Measurements from ENCODE around the gene APOBEC3H. TPM values are rescaled to one million over a fixed set of nuclear protein-coding genes. Genes with fewer than 3 reads are reported as not detected.
"Not testable (repeated sequence)": the region's sequence is repeated elsewhere in the genome, so short reads cannot be mapped to it uniquely, and the experiment has no call there.

APOBEC3H gene
- total RNA-seq, 4 donors from 2014 or later = 0.39 TPM; not detected in 3

DNA sequence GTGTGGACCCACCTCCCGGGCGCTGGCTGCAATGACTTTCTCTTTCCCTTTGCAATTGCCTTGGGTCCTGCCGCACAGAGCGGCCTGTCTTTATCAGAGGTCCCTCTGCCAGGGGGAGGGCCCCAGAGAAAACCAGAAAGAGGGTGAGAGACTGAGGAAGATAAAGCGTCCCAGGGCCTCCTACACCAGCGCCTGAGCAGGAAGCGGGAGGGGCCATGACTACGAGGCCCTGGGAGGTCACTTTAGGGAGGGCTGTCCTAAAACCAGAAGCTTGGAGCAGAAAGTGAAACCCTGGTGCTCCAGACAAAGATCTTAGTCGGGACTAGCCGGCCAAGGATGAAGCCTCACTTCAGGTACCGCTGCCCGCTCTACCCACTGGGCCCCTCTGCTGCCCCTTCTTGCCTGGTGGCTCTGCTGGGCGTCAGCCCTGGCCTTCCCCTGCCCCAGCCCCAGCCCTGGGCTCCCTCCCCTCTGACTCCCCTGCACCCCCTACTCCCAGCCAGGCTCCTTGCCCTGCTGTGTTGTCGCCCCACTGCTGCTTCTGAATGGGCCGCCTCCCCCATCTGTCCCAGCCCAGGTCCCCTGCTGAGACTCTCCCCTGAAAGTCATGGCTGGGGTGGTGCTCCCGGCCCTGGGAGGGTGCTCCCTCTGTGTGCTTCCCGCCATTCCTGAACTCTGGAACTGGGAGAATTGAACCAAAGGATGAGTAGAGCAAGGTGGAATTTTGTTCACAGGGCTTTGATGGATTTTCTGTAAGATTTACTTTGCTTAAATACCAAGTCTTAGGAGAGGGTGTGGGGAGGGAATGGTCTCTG lies 19.8 kb upstream of the APOBEC3H start, which contains the start of gene APOBEC3G:
TSS of gene APOBEC3G (plus strand) at position 250 of the 815 bp plus-strand sequence. CDS start at position 337, 87 bp downstream.
- Histone ChIP-seq H3K4me1 (peaks cover 0 to 15% (median 12%) of the 10 kb centered on the region in 4 donors), H3K36me3 (peaks cover 0 to 22% (median 10%) of the 10 kb centered on the region in 4 donors), H3K27ac (replicated peaks in 1 of 4) (peak within 1 kb of the TSS; percentile 69 to 81 (median 74)), H3K4me3 (peak within 1 kb of the TSS; percentile 51 to 57 (median 54))
- 55% methylated on average over 6 of the region's 17 CpGs for WGBS
- DNase-seq (ENCODE audit: extremely low spot score); H3K9me3 ChIP-seq; H3K27me3 ChIP-seq; intact Hi-C loops (cut with DNase I): not testable (repeated sequence)
- peak; percentile 9 to 25 for TF ChIP-seq POLR2AphosphoS5 (IDR thresholded peaks at IDR 0.05)

DNA sequence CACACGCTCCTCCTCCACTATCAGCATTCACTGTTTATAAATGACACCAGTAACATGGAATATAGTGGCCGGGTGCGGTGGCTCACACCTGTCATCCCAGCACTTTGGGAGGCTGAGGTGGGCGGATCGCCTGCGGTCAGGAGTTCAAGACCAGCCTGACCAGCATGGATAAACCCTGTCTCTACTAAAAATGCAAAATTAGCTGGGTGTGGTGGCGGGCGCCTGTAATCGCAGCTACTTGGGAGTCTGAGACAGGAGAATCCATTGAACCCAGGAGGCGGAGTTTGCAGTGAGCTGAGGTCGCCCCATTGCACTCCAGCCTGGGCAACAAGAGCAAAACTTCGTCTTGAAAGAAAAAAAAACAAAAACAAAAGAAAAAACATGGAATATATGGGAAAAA lies 19.1 kb upstream of the APOBEC3H start:
- H3K27me3 ChIP-seq; intact Hi-C loops (cut with DNase I); H3K9me3 ChIP-seq; DNase-seq (ENCODE audit: extremely low spot score): not testable (repeated sequence)
- Histone ChIP-seq H3K4me1 (peaks cover 0 to 15% (median 12%) of the 10 kb centered on the region in 4 donors), H3K36me3 (peaks cover 0 to 28% (median 10%) of the 10 kb centered on the region in 4 donors), H3K27ac (replicated peaks in 1 of 4) (peak overlapping the region in 1 of 4 donors; percentile 71), H3K4me3 (peak overlapping the region in 3 of 4 donors; percentile 54 to 57 (median 54))
- WGBS = 92% methylated on average over 12 of the region's 12 CpGs

- H3K27ac ChIP-seq (replicated peaks in 1 of 4) = no peak overlapping the region
Observed at GRCh38 chr22:39078329-39078728, 18.7 kb upstream of the APOBEC3H start.

DNA sequence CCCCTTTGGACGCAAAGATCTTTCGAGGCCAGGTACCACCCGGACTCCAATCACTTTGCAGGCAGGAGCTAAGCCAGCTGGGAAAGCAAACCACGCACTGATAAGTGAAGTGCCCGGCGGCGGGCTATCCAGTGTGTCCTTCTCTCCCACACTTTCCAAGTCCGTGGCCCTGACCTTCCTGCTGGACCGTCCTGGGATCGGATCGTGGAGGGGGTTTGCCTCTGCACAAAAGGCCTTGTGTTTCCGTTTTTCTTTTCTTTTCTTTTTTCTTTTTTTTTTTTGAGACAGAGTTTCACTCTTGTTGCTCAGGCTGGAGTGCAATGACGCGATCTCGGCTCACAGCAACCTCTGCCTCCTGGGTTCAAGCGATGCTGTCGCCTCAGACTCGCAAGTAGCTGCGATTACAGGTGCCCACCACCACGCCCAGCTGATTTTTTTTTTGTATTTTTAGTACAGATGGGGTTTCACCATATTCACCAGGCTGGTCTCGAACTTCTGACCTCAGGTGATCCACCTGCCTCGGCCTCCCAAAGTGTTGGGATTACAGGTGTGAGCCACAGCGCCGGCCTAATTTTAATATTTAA lies 17.9 kb upstream of the APOBEC3H start:
- intact Hi-C loops (cut with DNase I) = not testable (repeated sequence)

More at GRCh38 chr22:39078329-39078728, 18.7 kb upstream of the APOBEC3H start:
- WGBS = 89% methylated on average over 8 of the region's 8 CpGs
- intact Hi-C loops (cut with DNase I) = no loop called here
- H3K4me3 ChIP-seq = no peak overlapping the region
- no peaks in the 10 kb centered on the region for H3K9me3 ChIP-seq
- H3K36me3 ChIP-seq = peaks cover 0 to 28% (median 10%) of the 10 kb centered on the region in 4 donors
- no peak for DNase-seq (ENCODE audit: extremely low spot score)
- H3K27me3 ChIP-seq = no peaks in the 10 kb centered on the region
- H3K4me1 ChIP-seq = peaks cover 0 to 15% (median 12%) of the 10 kb centered on the region in 4 donors
- TF ChIP-seq POLR2AphosphoS5 (IDR thresholded peaks at IDR 0.05) = no peak
- no peak for TF ChIP-seq CTCF (IDR thresholded peaks at IDR 0.05)
- TF ChIP-seq EP300 (IDR thresholded peaks at IDR 0.05) = no peak
- no peak for TF ChIP-seq POLR2A (IDR thresholded peaks at IDR 0.05; ENCODE audit: low read depth)

DNA sequence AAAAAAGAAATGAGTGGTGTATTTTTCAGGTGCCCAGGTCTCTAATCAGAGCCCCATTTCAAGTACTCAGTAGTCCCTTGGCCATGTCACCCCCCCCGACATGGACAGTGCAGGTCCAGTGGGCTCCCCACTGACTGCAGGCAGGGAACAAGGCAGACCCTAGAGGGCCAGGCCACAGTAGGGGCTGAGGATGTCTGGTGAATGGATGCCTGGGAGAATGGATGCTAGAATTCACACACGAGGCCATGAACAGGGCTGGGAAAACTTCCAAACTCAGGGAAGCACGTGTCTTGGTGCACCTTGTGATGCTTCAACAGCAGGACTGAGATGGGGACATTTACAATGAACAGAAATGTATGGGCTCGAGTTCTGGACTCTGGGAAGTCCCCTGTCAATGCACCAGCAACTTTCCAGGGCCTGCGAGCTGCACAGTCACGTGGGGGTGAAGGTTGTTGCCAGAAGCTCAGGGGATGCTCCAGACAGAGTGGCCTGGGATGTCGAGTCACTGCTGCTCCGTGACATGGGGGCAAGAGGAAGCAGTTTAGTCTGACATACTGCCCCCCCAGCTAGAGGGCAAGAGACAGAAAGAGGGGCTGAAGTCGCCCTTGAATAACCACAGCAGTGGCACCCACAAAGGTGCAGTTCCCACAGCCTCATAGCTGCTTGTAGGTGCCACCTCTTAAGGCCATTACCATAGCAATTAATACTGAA lies 16.8 kb upstream of the APOBEC3H start:
- TF ChIP-seq CTCF (IDR thresholded peaks at IDR 0.05) (no peak), EP300 (IDR thresholded peaks at IDR 0.05) (no peak), POLR2A (IDR thresholded peaks at IDR 0.05; ENCODE audit: low read depth) (no peak), POLR2AphosphoS5 (IDR thresholded peaks at IDR 0.05) (no peak)
- Histone ChIP-seq H3K27ac (replicated peaks in 1 of 4) (no peak overlapping the region), H3K27me3 (no peaks in the 10 kb centered on the region), H3K9me3 (no peaks in the 10 kb centered on the region), H3K4me1 (peaks cover 0 to 15% (median 12%) of the 10 kb centered on the region in 4 donors), H3K4me3 (no peak overlapping the region), H3K36me3 (peaks cover 0 to 28% (median 10%) of the 10 kb centered on the region in 4 donors)
- 75% methylated on average over 9 of the region's 9 CpGs for WGBS
- intact Hi-C loops (cut with DNase I) = no loop called here
- no peak for DNase-seq (ENCODE audit: extremely low spot score)

More for the DNA sequence above, 17.9 kb upstream of the APOBEC3H start:
- DNase-seq (ENCODE audit: extremely low spot score); H3K27me3 ChIP-seq; H3K9me3 ChIP-seq; H3K27ac ChIP-seq (replicated peaks in 1 of 4); H3K4me3 ChIP-seq: not testable (repeated sequence)
- 94% methylated on average over 24 of the region's 24 CpGs for WGBS
- peaks cover 0 to 28% (median 10%) of the 10 kb centered on the region in 4 donors for H3K36me3 ChIP-seq
- peaks cover 0 to 15% (median 12%) of the 10 kb centered on the region in 4 donors for H3K4me1 ChIP-seq

GRCh38 chr22:39081016-39081415 lies 16.0 kb upstream of the APOBEC3H start:
- no peaks in the 10 kb centered on the region for H3K27me3 ChIP-seq
- no peak overlapping the region for H3K27ac ChIP-seq (replicated peaks in 1 of 4)
- H3K4me1 ChIP-seq = peaks cover 0 to 15% (median 12%) of the 10 kb centered on the region in 4 donors
- 91% methylated on average over 12 of the region's 12 CpGs for whole genome bisulfite sequencing
- H3K36me3 ChIP-seq = peaks cover 0 to 28% (median 10%) of the 10 kb centered on the region in 4 donors
- intact Hi-C loops (cut with DNase I) = no loop called here
- H3K9me3 ChIP-seq = no peaks in the 10 kb centered on the region
- no peak for TF ChIP-seq POLR2A (IDR thresholded peaks at IDR 0.05; ENCODE audit: low read depth)
- no peak for TF ChIP-seq EP300 (IDR thresholded peaks at IDR 0.05)
- no peak for TF ChIP-seq CTCF (IDR thresholded peaks at IDR 0.05)
- TF ChIP-seq POLR2AphosphoS5 (IDR thresholded peaks at IDR 0.05) = no peak
- no peak for DNase-seq (ENCODE audit: extremely low spot score)
- H3K4me3 ChIP-seq = no peak overlapping the region

Data from esophagus muscularis mucosa (tissue), 4 donors.